ENCODE data around the gene CNDP1. TPM values are rescaled to one million over a fixed set of nuclear protein-coding genes. Genes with fewer than 3 reads are reported as not detected.

The CNDP1 gene, protein sequence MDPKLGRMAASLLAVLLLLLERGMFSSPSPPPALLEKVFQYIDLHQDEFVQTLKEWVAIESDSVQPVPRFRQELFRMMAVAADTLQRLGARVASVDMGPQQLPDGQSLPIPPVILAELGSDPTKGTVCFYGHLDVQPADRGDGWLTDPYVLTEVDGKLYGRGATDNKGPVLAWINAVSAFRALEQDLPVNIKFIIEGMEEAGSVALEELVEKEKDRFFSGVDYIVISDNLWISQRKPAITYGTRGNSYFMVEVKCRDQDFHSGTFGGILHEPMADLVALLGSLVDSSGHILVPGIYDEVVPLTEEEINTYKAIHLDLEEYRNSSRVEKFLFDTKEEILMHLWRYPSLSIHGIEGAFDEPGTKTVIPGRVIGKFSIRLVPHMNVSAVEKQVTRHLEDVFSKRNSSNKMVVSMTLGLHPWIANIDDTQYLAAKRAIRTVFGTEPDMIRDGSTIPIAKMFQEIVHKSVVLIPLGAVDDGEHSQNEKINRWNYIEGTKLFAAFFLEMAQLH
- total RNA-seq = 0.40 to 0.75 TPM (median 0.41 TPM) in 3 replicates

DNA sequence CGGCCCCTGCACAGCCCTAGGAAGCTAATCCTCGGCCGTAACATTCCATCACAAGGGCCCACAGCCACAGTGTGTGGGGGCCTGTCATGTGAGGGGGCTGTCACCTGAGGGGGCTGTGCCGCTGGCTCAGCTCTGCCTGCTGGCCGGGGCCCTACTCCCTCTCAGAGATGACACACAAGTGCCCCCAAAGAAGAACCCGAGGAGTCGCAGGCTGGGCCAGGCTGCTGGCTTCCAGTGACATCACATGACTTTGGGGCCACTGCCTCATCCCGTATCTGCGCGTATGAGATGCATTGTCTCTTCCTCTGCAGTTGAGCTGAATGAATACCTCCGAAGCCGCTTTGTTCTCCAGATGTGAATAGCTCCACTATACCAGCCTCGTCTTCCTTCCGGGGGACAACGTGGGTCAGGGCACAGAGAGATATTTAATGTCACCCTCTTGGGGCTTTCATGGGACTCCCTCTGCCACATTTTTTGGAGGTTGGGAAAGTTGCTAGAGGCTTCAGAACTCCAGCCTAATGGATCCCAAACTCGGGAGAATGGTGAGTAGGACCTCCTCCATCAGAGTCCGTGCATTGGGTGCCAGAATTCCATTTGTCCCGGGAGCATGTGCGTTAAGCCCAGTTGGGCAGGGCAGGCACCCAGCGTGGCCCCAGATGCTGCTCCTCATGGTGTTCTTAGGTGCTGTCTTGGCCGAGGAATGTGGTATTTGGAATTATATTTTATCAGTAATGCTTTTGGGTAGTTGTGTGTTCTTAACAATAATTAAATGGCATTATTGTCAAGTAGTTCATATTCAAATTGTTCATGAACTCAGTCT is at the start of gene CNDP1:
TSS of gene CNDP1 (plus strand) at position 351 of the 820 bp plus-strand sequence. CDS start at position 519, 168 bp downstream.
- Mint-ChIP-seq H3K27me3 (ENCODE audit: low read depth) (no peaks in the 10 kb centered on the region), H3K27ac (no peak within 1 kb of the TSS)

DNA sequence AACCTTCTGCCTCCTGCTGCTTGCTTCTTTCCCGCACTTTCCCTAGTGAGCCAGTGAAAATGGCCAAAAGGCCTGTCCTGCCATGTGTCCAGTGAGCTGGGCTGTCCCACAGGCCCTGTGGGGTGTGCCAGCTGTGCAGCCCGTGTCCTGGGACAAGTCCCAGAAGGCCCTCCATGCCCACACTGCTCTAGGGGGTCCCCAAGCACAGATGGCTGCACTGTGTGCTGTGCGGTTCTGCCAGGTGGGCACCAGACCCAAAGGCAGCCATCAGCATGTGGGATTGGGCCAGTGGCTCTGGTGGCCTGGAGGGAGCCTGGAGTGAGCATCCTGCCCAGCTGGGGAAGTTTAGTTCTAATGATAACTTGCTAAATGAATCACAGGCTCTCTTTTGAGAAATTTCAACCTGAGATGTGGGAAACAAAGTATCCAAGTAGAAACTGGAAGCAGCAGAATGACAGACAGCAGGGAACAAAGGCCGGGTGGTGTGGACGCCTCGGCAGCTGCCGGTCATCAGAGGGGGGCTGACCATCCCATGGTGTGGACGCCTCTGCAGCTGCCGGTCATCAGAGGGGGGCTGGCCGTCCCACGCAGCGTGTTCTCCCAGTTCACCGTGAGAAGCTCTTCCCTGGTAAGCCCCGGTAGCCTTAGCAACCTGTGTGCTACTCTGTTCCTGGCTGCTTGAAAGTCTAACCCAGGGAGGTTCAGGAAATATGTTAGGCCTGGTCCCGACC is 48.0 kb upstream of the CNDP1 start:
- no peak overlapping the region for H3K27ac Mint-ChIP-seq
- peaks cover 16% of the 10 kb centered on the region for H3K4me1 Mint-ChIP-seq
- H3K27me3 Mint-ChIP-seq (ENCODE audit: low read depth) = no peaks in the 10 kb centered on the region
- no peaks in the 10 kb centered on the region for H3K36me3 Mint-ChIP-seq
- H3K4me3 Mint-ChIP-seq = no peak overlapping the region
- no peaks in the 10 kb centered on the region for H3K9me3 Mint-ChIP-seq
- DNase-seq (ENCODE audit: low spot score in 2 of 2, unreplicated experiment in 2 of 2) = no peak
- TF ChIP-seq, protein P1, sequence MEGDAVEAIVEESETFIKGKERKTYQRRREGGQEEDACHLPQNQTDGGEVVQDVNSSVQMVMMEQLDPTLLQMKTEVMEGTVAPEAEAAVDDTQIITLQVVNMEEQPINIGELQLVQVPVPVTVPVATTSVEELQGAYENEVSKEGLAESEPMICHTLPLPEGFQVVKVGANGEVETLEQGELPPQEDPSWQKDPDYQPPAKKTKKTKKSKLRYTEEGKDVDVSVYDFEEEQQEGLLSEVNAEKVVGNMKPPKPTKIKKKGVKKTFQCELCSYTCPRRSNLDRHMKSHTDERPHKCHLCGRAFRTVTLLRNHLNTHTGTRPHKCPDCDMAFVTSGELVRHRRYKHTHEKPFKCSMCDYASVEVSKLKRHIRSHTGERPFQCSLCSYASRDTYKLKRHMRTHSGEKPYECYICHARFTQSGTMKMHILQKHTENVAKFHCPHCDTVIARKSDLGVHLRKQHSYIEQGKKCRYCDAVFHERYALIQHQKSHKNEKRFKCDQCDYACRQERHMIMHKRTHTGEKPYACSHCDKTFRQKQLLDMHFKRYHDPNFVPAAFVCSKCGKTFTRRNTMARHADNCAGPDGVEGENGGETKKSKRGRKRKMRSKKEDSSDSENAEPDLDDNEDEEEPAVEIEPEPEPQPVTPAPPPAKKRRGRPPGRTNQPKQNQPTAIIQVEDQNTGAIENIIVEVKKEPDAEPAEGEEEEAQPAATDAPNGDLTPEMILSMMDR (IDR thresholded peaks at IDR 0.05; ENCODE audit: unreplicated experiment) = no peak

More for the DNA sequence above, at the start of gene CNDP1:
- peaks cover 15% of the 10 kb centered on the region for H3K4me1 Mint-ChIP-seq
- no peak within 1 kb of the TSS for H3K4me3 Mint-ChIP-seq
- H3K36me3 Mint-ChIP-seq = peaks cover 7% of the 10 kb centered on the region
- TF ChIP-seq, protein P1 (IDR thresholded peaks at IDR 0.05; ENCODE audit: unreplicated experiment) = no peak
- H3K9me3 Mint-ChIP-seq = peaks cover 17% of the 10 kb centered on the region
- no peak for DNase-seq (ENCODE audit: low spot score in 2 of 2, unreplicated experiment in 2 of 2)

DNA sequence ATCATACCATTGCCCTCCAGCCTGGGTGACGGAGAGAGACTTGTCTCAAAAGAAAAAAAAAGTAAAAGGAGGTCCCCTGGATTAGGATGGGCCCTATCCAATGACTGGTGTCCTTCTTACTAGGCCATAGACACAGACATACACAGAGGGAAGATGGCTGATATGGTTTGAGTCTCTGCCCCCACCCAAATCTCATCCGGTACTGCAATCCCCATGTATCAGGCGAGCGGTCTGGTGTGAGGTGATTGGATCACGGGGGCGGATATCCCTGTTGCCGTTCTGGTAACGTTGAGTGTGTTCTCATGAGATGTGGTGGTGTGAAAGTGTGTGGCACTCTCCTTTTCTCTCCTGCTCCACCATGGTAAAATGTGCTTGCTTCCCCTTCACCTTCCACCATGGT is 45.9 kb upstream of the CNDP1 start:
- Mint-ChIP-seq H3K36me3 (no peaks in the 10 kb centered on the region), H3K27ac (no peak overlapping the region), H3K9me3 (no peaks in the 10 kb centered on the region), H3K4me3 (no peak overlapping the region), H3K27me3 (ENCODE audit: low read depth) (peaks cover 2% of the 10 kb centered on the region), H3K4me1 (peaks cover 16% of the 10 kb centered on the region)
- TF ChIP-seq, protein P1 (IDR thresholded peaks at IDR 0.05; ENCODE audit: unreplicated experiment) = no peak
- DNase-seq (ENCODE audit: low spot score in 2 of 2, unreplicated experiment in 2 of 2) = no peak

DNA sequence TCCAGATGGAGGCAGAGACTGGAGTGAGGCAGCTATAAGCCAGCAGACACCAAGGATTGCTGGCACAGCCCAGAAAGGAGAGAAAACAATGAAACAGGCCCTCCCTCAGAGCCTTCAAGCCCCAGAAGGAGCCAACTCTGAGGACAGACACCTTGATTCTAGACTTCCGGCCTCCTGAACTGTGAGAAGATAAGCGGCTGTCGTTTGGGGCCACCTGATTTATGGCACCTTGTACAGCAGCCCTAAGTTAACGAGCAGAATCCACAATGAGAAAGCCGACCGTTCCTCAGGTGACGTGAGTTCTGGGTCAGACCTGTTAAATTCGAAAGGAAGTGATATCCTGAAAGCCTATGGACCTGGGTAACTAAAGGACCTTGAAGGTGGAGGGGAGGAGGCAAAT is 45.4 kb upstream of the CNDP1 start:
- peaks cover 16% of the 10 kb centered on the region for H3K4me1 Mint-ChIP-seq
- H3K27ac Mint-ChIP-seq = no peak overlapping the region
- TF ChIP-seq, protein P1 (IDR thresholded peaks at IDR 0.05; ENCODE audit: unreplicated experiment) = no peak
- H3K27me3 Mint-ChIP-seq (ENCODE audit: low read depth) = peaks cover 2% of the 10 kb centered on the region
- no peak overlapping the region for H3K4me3 Mint-ChIP-seq
- DNase-seq (ENCODE audit: low spot score in 2 of 2, unreplicated experiment in 2 of 2) = no peak
- no peaks in the 10 kb centered on the region for H3K36me3 Mint-ChIP-seq
- H3K9me3 Mint-ChIP-seq = no peaks in the 10 kb centered on the region

DNA sequence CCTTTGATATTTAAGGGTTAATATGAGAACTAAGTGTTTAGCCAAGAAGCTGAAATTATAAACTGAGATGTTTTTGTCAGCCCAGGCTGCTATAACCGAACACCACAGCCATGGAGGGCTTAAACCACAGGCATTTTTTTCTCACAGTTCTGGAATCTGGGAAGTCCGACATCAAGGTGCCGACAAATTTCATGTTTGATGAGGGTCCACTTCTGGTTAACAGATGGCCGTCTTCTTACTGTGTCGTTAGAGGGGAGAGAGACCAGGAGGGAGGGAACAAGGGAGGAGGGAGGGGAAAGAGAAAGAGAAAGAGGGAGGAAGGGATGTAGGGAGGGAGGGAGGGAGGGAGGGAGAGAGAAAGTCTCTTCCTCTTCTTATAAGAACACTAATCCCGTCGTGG is 44.6 kb upstream of the CNDP1 start:
- no peak overlapping the region for H3K4me3 Mint-ChIP-seq
- TF ChIP-seq, protein P1 (IDR thresholded peaks at IDR 0.05; ENCODE audit: unreplicated experiment) = no peak
- no peak for DNase-seq (ENCODE audit: low spot score in 2 of 2, unreplicated experiment in 2 of 2)

More for the DNA sequence above, 44.6 kb upstream of the CNDP1 start:
- Mint-ChIP-seq H3K4me1 (peaks cover 14% of the 10 kb centered on the region), H3K36me3 (no peaks in the 10 kb centered on the region), H3K27me3 (ENCODE audit: low read depth) (peaks cover 2% of the 10 kb centered on the region), H3K27ac (no peak overlapping the region), H3K9me3 (no peaks in the 10 kb centered on the region)
